NCI-H345 treated with DMSO at 0.1 percent for 48 hours (cell line): ENCODE data around the gene NUP98.

Experiments
- DNase-seq: peaks from one replicate; lab custom pipeline; 2025; ENCODE audit not compliant: unreplicated experiment; lab: John Stamatoyannopoulos, UW

The NUP98 gene

GRCh38 chr11:3797329-3798090 is at the start of gene NUP98:
TSS of gene NUP98 (minus strand) at chr11:3797554. CDS start at chr11:3782117, 15,437 bp downstream.
- peak; percentile 98 for DNase-seq

- no peak for DNase-seq
Measured at GRCh38 chr11:3845670-3846069, 48.3 kb upstream of the NUP98 start.

- DNase-seq: no peak
Measured at GRCh38 chr11:3845246-3845645, 47.9 kb upstream of the NUP98 start.

- no peak for DNase-seq
Measured at GRCh38 chr11:3843326-3843725, 46.0 kb upstream of the NUP98 start.

GRCh38 chr11:3841426-3842350 is 44.3 kb upstream of the NUP98 start:
- DNase-seq: peak; percentile 76

DNA sequence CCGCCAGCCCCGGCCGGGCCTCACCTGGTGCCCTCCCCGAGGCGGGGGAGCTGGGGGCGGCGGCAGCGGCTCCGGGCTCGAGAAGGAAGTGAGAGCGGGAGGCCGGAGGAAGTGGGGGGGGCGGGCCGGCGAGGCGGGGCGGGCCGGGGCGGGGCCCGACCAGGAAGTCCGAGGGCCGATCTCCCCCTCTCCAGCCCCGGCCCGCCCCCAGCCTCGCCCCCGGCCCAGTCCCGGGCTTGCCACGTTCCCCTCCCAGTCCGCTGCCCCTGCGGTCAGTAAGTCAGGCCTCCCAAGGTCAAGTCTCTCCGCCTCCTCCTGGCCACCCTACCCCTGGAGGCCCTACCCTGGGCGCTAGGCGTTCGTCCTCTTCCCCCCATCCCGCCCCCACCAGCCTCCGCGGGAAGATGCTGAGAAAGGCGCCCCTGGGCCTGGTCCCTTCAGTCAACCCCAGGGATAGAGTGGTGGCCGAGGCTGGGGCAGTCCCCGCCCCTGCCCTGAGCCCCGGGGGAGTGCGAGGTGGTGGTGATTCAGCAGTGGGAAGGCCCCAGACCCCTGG is 43.6 kb upstream of the NUP98 start, which contains the start of gene RHOG:
Gene RHOG, minus strand, starts transcription at position 90 of the 556 bp plus-strand sequence. CDS start 12,821 bp downstream, outside the sequence.
- peak; percentile 64 for DNase-seq

- DNase-seq: no peak
Measured at GRCh38 chr11:3840004-3840869, 42.9 kb upstream of the NUP98 start.

- DNase-seq: no peak
Measured at GRCh38 chr11:3838504-3838903, 41.1 kb upstream of the NUP98 start.

- no peak for DNase-seq
Measured at GRCh38 chr11:3837793-3838192, 40.4 kb upstream of the NUP98 start.

- DNase-seq: no peak
Measured at GRCh38 chr11:3836903-3837302, 39.5 kb upstream of the NUP98 start.

DNA sequence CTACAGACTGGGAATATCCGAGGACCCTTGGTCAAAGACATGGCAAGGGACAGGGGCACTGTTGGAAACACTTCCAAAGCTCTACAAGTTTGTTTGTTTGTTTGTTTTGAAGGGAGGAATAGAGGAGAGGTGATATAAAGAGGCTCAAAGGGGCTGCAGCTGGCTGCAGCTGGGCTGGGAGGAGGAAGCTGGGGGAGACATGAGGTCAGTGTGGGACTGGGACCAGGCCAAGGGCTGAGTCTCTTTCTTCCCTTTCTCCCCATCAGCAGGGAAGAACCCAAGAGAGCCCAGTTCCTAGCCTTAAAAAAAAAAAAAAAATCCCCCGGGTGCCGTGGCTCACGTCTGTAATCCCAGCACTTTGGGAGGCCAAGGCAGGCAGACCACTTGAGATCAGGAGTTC is 38.4 kb upstream of the NUP98 start:
- DNase-seq: no peak

GRCh38 chr11:3834664-3835461 is 37.5 kb upstream of the NUP98 start:
- no peak for DNase-seq

GRCh38 chr11:3834349-3834663 is 37.0 kb upstream of the NUP98 start:
- no peak for DNase-seq

DNA sequence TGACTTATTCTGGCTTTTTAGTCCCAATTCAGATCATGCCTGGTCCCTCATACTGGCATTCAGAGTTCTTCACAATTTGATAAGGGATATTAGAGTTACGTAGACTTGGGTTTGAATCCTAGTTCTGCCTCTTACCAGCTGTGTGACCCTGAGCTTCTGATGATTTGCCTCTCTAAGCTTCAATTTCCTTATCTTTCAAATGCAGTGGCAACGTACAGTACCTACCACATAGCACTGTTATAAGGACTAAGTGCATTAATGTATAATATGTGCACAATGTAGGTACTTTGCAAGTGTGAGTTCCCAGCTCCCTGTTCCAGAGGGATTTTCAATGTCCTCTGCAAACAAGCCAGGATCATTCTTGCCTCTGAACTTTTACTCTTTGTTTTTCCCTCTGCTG is 36.1 kb upstream of the NUP98 start:
- DNase-seq: no peak

GRCh38 chr11:3832816-3833215 is 35.5 kb upstream of the NUP98 start:
- DNase-seq: no peak

DNA sequence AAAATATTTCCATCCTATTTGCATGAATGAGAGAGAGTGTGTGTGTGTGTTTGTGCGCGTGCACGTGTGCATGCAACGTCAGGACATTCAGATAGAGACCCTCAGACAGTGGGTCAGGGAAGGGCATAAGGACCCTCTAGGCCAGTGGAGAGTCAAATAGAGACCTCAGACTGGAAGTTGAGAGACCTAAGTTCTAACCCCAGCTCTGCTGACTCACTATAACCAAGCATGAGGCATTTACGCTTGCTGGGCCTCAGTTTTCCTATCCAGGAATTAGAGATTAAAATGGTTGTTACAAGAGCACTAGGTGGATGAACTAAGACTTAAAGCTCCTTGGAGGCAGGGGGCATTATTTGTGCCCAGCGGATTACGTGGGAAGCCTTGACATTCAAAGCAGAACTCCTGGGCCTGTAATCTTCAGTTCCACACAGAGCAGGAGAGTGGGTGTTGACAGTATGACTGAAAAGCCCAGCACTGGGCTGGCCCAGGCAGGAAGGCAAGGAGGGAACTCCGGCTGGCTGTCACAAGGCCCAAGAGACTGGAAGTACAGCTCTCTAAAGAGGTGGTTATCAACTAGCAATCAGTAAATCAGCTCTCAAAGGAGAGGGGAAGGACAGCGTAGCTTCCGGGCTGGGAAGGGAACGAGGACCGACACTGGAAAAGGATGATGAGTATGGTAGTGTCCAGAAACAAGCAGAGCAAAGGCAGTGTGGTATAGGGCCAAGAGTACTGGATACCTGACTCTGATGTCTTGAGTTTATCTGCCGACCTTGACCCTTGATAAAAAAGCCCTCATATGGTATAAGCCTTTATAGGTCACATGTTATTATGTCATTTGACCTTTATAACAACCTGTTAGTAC is 34.3 kb upstream of the NUP98 start:
- no peak for DNase-seq

DNA sequence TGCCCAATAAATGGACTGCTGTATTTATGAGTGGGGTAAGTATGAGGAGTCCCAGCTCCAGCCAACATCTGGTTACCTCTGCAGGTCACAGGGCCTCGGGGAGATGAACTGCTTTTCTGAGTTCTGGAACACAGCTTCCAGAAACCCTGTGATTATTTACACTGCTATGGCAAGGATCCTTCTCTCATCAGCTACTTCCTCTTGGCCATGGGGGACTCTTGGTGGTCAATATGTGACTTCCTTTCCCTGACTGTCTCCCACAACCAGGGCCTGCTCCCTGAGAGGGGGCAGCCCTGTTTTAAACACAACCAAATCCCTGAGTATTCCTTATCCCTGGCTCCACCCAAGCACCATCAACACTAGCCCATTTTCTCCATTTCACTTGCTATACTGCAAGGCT is 33.4 kb upstream of the NUP98 start:
- no peak for DNase-seq

GRCh38 chr11:3830088-3830487 is 32.7 kb upstream of the NUP98 start:
- DNase-seq: no peak
